ENCODE data around the gene OPCML. TPM values are rescaled to one million over a fixed set of nuclear protein-coding genes. Genes with fewer than 3 reads are reported as not detected.

The OPCML gene
- polyA plus RNA-seq, 3 donors = not detected

GRCh38 chr11:132586801-132587200 lies 945.5 kb downstream of the OPCML start:
- H3K36me3 ChIP-seq (replicated peaks in 1 of 2; ENCODE audit: control insufficient read depth in 1 of 2, insufficient read depth in 2 of 2, low read length in 2 of 2) = no peaks in the 10 kb centered on the region
- no peaks in the 10 kb centered on the region for H3K79me2 ChIP-seq (ENCODE audit: insufficient read depth, low read length)
- no peak overlapping the region for H3K9ac ChIP-seq (ENCODE audit: insufficient read depth, low read length, poor library complexity, severe bottlenecking)
- no peaks in the 10 kb centered on the region for H3K4me1 ChIP-seq (ENCODE audit: control insufficient read depth in 1 of 2, insufficient read depth in 2 of 2, low read length in 2 of 2)
- no peaks in the 10 kb centered on the region for H3K36me3 Mint-ChIP-seq
- WGBS (ENCODE audit: insufficient coverage) = 94% methylated on average over 2 of the region's 2 CpGs
- no peak overlapping the region for H3K27ac ChIP-seq (ENCODE audit: low read depth in 1 of 2, low read length in 2 of 2)
- no peak for TF ChIP-seq CTCF (IDR thresholded peaks at IDR 0.05)
- H3K4me3 ChIP-seq (replicated peaks in 1 of 3; ENCODE audit: low read depth in 2 of 3, low read length in 3 of 3) = no peak overlapping the region
- no peak for DNase-seq
- peaks cover 0 to 2% (median 0%) of the 10 kb centered on the region in 3 donors for H3K27me3 Mint-ChIP-seq (ENCODE audit: low read depth in 3 of 3)
- no peak overlapping the region for H2AFZ ChIP-seq (ENCODE audit: insufficient read depth, low read depth, low read length, poor library complexity, severe bottlenecking)
- intact Hi-C loops (cut with micrococcal nuclease) = no loop called here
- no peaks in the 10 kb centered on the region for H3K4me1 Mint-ChIP-seq
- no peaks in the 10 kb centered on the region for H3K27me3 ChIP-seq (ENCODE audit: control insufficient read depth in 2 of 2, insufficient read depth in 2 of 2, low read length in 2 of 2)
- H3K27ac Mint-ChIP-seq = no peak overlapping the region
- peaks cover 0 to 12% (median 0%) of the 10 kb centered on the region in 7 donors for H3K9me3 Mint-ChIP-seq
- no peaks in the 10 kb centered on the region for H4K20me1 ChIP-seq (ENCODE audit: insufficient read depth, low read length)
- no peak overlapping the region for H3K4me2 ChIP-seq (replicated peaks; ENCODE audit: extremely low read depth, low read length, poor library complexity, severe bottlenecking)
- peaks cover 0 to 4% of the 10 kb centered on the region in 2 donors for H3K9me3 ChIP-seq (replicated peaks in 1 of 2; ENCODE audit: control insufficient read depth in 1 of 2, insufficient read depth in 1 of 2, low read length in 2 of 2)
- no peak overlapping the region for H3K4me3 Mint-ChIP-seq

DNA sequence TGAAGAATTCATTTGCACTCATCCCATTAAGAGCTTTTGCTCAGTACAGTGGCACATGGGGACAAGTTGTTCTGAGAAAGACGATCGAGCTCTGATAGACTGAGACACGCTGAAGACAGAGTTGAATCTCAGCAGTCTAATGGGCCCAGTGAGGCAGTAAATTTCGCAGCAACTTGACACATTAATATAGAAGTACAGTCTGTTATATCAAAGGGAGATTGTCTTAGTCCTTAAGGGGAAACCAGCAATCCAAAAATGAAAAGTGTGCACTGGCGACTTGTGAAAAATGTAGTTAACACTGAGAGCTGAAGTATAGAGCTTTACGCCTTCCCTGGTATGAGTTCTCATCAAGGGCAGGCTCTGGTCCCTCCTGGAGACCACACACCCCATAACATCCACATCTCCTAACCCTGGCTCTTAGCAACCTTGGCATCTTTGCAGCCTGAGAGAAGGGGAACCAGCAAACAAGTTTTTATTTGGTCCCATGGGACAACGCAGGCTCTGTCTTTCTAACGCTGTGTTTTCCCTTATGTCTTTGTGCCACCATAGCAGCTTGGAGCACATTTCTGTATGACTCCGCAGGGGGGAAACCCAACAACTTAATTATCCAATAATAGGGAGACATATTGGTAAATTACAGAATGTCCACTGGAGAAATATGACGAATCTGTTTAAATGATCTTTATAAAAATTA lies 952.5 kb downstream of the OPCML start:
- TF ChIP-seq CTCF (IDR thresholded peaks at IDR 0.05) = no peak
- intact Hi-C loops (cut with micrococcal nuclease) = no loop called here
- no peak overlapping the region for H3K9ac ChIP-seq (ENCODE audit: insufficient read depth, low read length, poor library complexity, severe bottlenecking)
- no peak overlapping the region for H3K4me3 Mint-ChIP-seq
- peaks cover 4% of the 10 kb centered on the region in 2 donors for H3K9me3 ChIP-seq (replicated peaks in 1 of 2; ENCODE audit: control insufficient read depth in 1 of 2, insufficient read depth in 1 of 2, low read length in 2 of 2)
- H3K36me3 Mint-ChIP-seq = no peaks in the 10 kb centered on the region
- no peak overlapping the region for H3K27ac ChIP-seq (ENCODE audit: low read depth in 1 of 2, low read length in 2 of 2)
- H3K4me1 ChIP-seq (ENCODE audit: control insufficient read depth in 1 of 2, insufficient read depth in 2 of 2, low read length in 2 of 2) = no peaks in the 10 kb centered on the region
- no peaks in the 10 kb centered on the region for H3K4me1 Mint-ChIP-seq
- no peak overlapping the region for H3K27ac Mint-ChIP-seq
- H3K27me3 ChIP-seq (ENCODE audit: control insufficient read depth in 2 of 2, insufficient read depth in 2 of 2, low read length in 2 of 2) = no peaks in the 10 kb centered on the region
- peaks cover 0 to 1% (median 0%) of the 10 kb centered on the region in 3 donors for H3K27me3 Mint-ChIP-seq (ENCODE audit: low read depth in 3 of 3)
- no peak overlapping the region for H3K4me2 ChIP-seq (replicated peaks; ENCODE audit: extremely low read depth, low read length, poor library complexity, severe bottlenecking)
- H3K79me2 ChIP-seq (ENCODE audit: insufficient read depth, low read length) = no peaks in the 10 kb centered on the region
- no peak overlapping the region for H3K4me3 ChIP-seq (replicated peaks in 1 of 3; ENCODE audit: low read depth in 2 of 3, low read length in 3 of 3)
- H4K20me1 ChIP-seq (ENCODE audit: insufficient read depth, low read length) = no peaks in the 10 kb centered on the region
- H2AFZ ChIP-seq (ENCODE audit: insufficient read depth, low read depth, low read length, poor library complexity, severe bottlenecking) = no peak overlapping the region
- H3K9me3 Mint-ChIP-seq = peaks cover 0 to 13% (median 0%) of the 10 kb centered on the region in 7 donors
- 100% methylated on average over 3 of the region's 10 CpGs for whole genome bisulfite sequencing (ENCODE audit: insufficient coverage)
- DNase-seq = no peak
- no peaks in the 10 kb centered on the region for H3K36me3 ChIP-seq (replicated peaks in 1 of 2; ENCODE audit: control insufficient read depth in 1 of 2, insufficient read depth in 2 of 2, low read length in 2 of 2)
